WTC11 (cell line): ENCODE results near the gene TNNT2. TPM values are rescaled to one million over a fixed set of nuclear protein-coding genes. Genes with fewer than 3 reads are reported as not detected.

Source experiments
- ATAC-seq: fragments of 200-7000 bp; cut with Tn5 transposase; 2 replicates; pipeline ENCODE4 v1.10.0; 2021; ENCODE audit warnings: mild to moderate bottlenecking, moderate library complexity
- CTCF ChIA-PET: fragments of 300-600 bp; sonication (Branson Sonifier 250); formaldehyde crosslinking; loops from one replicate; lab custom pipeline; 2021; ENCODE audit warnings: antibody characterized with exemption; lab: Charles Lee
- POLR2A ChIA-PET: fragments of 350-600 bp; sonication (Branson Sonifier 250); formaldehyde crosslinking; loops from one replicate; lab custom pipeline; 2021; ENCODE audit warnings: antibody characterized with exemption; lab: Charles Lee
- DNase-seq: peaks from one replicate; pipeline ENCODE4 v3.0.0; 2021; ENCODE audit warnings: low spot score
- H3K27ac Mint-ChIP-seq: 2 replicates; pipeline ENCODE4 v1.8.0; 2021; ENCODE audit warnings: mixed read lengths
- H3K27me3 Mint-ChIP-seq: 2 replicates; pipeline ENCODE4 v1.8.0; 2021; ENCODE audit warnings: low read depth, mild to moderate bottlenecking, moderate library complexity, mixed read lengths
- H3K36me3 Mint-ChIP-seq: 2 replicates; pipeline ENCODE4 v1.8.0; 2021; ENCODE audit warnings: mixed read lengths
- H3K4me1 Mint-ChIP-seq: 2 replicates; pipeline ENCODE4 v1.8.0; 2022; ENCODE audit warnings: mixed read lengths
- H3K4me3 Mint-ChIP-seq: 2 replicates; pipeline ENCODE4 v1.8.0; 2021; ENCODE audit warnings: mild to moderate bottlenecking, moderate library complexity, mixed read lengths
- H3K9me3 Mint-ChIP-seq: 2 replicates; pipeline ENCODE4 v1.8.0; 2021; ENCODE audit warnings: mixed read lengths
- ATF1 ChIP-seq: sonication (generic); formaldehyde crosslinking; IDR thresholded peaks from 2 replicates; pipeline ENCODE4 v1.8.1; 2023; ENCODE audit warnings: mild to moderate bottlenecking, moderate library complexity, missing genetic modification reagents
- ATF2 ChIP-seq: sonication (generic); formaldehyde crosslinking; IDR thresholded peaks from 2 replicates; pipeline ENCODE4 v1.8.1; 2022; ENCODE audit warnings: low read depth, missing genetic modification reagents, borderline replicate concordance
- CTCF ChIP-seq: fragments of 200-600 bp; IDR thresholded peaks from 2 replicates; pipeline ENCODE4 v1.8.0; 2022; ENCODE audit warnings: antibody characterized with exemption
- E2F1 ChIP-seq: sonication (generic); formaldehyde crosslinking; IDR thresholded peaks from 2 replicates; pipeline ENCODE4 v1.8.0; 2022; ENCODE audit warnings: mild to moderate bottlenecking, missing genetic modification reagents
- E2F4 ChIP-seq: sonication (generic); formaldehyde crosslinking; IDR thresholded peaks from 2 replicates; pipeline ENCODE4 v1.8.1; 2022; ENCODE audit warnings: low read depth, mild to moderate bottlenecking, moderate library complexity, missing genetic modification reagents, borderline replicate concordance
- FOXJ3 ChIP-seq: sonication (generic); formaldehyde crosslinking; IDR thresholded peaks from 2 replicates; pipeline ENCODE4 v1.9.0; 2021; ENCODE audit warnings: missing genetic modification reagents, mild to moderate bottlenecking, borderline replicate concordance
- GRHL2 ChIP-seq: fragments of 250-450 bp; sonication (Bioruptor Pico); IDR thresholded peaks from 2 replicates; pipeline ENCODE4 v1.8.0; 2022; ENCODE audit warnings: mild to moderate bottlenecking, moderate library complexity; ENCODE audit not compliant: insufficient replicate concordance, severe bottlenecking
- HMGA2 ChIP-seq: fragments of 250-450 bp; sonication (Bioruptor Pico); IDR thresholded peaks from 2 replicates; pipeline ENCODE4 v1.4.0; 2021; ENCODE audit warnings: mild to moderate bottlenecking, moderate library complexity
- JUN ChIP-seq: sonication (generic); formaldehyde crosslinking; IDR thresholded peaks from 2 replicates; pipeline ENCODE4 v1.8.0; 2023; ENCODE audit warnings: mild to moderate bottlenecking, missing genetic modification reagents
- NFATC4 ChIP-seq: fragments of 250-450 bp; sonication (Bioruptor Pico); IDR thresholded peaks from 2 replicates; pipeline ENCODE4 v1.9.0; 2021; ENCODE audit warnings: mild to moderate bottlenecking
- NFE2L1 ChIP-seq: sonication (generic); formaldehyde crosslinking; IDR thresholded peaks from 2 replicates; pipeline ENCODE4 v1.8.1; 2023; ENCODE audit warnings: missing genetic modification reagents
- NR2C2 ChIP-seq: sonication (generic); formaldehyde crosslinking; IDR thresholded peaks from 2 replicates; pipeline ENCODE4 v1.8.0; 2022; ENCODE audit warnings: mild to moderate bottlenecking, missing genetic modification reagents
- PRRX2 ChIP-seq: fragments of 250-450 bp; sonication (Bioruptor Pico); IDR thresholded peaks from 2 replicates; pipeline ENCODE4 v1.8.0; 2021; ENCODE audit warnings: mild to moderate bottlenecking
- RELA ChIP-seq: sonication (generic); formaldehyde crosslinking; IDR thresholded peaks from 2 replicates; pipeline ENCODE4 v1.8.1; 2022; ENCODE audit warnings: missing genetic modification reagents, mild to moderate bottlenecking, borderline replicate concordance
- SMAD4 ChIP-seq: sonication (generic); formaldehyde crosslinking; IDR thresholded peaks from 2 replicates; pipeline ENCODE4 v1.8.0; 2022; ENCODE audit warnings: mild to moderate bottlenecking, missing genetic modification reagents
- TEAD4 ChIP-seq: sonication (generic); formaldehyde crosslinking; IDR thresholded peaks from 2 replicates; pipeline ENCODE4 v1.8.0; 2022; ENCODE audit warnings: mild to moderate bottlenecking, missing genetic modification reagents
- ZBTB21 ChIP-seq: sonication (generic); formaldehyde crosslinking; IDR thresholded peaks from 2 replicates; pipeline ENCODE4 v1.8.1; 2023; ENCODE audit warnings: mild to moderate bottlenecking, missing genetic modification reagents, borderline replicate concordance
- ZNF263 ChIP-seq: sonication (generic); formaldehyde crosslinking; IDR thresholded peaks from 2 replicates; pipeline ENCODE4 v1.8.1; 2022; ENCODE audit warnings: low read depth, mild to moderate bottlenecking, moderate library complexity, missing genetic modification reagents
- total RNA-seq: library from RNA; stranded (reverse); gene quantifications from 3 replicates; pipeline ENCODE4 v1.2.3, GENCODE V29; 2021
- TF ChIP-seq, protein P1 (sequence below): sonication (generic); formaldehyde crosslinking; IDR thresholded peaks from 2 replicates; pipeline ENCODE4 v1.8.1; 2022; ENCODE audit warnings: mild to moderate bottlenecking, moderate library complexity, missing genetic modification reagents
- TF ChIP-seq, protein P2 (sequence below): sonication (generic); formaldehyde crosslinking; IDR thresholded peaks from 2 replicates; pipeline ENCODE4 v1.8.0; 2022; ENCODE audit warnings: mild to moderate bottlenecking, missing genetic modification reagents
- TF ChIP-seq, protein P3 (sequence below): sonication (generic); formaldehyde crosslinking; IDR thresholded peaks from 2 replicates; pipeline ENCODE4 v1.8.0; 2022; ENCODE audit warnings: mild to moderate bottlenecking, missing genetic modification reagents

TNNT2 gene
- total RNA-seq, 1 experiment from 2014 or later, result 6.1 TPM

DNA sequence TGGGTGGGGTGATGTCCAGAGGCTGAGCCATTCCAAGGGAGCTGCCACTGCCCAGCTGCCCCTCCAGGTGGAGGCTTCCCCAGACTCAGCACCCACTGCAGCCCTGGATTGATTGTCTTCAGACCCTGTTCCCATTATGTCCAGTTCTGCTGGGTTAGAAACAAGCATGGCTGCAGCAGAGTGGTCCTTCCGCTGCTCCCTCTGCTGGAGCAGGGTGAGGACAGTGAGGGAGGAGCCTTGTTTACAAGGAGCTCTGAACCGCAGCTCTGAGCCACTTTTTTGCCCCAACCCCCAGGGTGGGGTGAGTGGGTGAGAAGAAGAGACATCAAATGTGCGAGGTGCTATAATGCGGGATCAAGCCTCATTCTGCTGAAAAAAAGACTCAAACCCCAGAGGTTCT lies 2.3 kb downstream of the TNNT2 start:
- peaks cover 58% of the 10 kb centered on the region for H3K4me1 Mint-ChIP-seq
- no peak; the same call in 1 of the 2 replicates for ATAC-seq
- DNase-seq, result no peak
- ChIA-PET CTCF (interaction anchor here (0.6 to 5.6 kb wide), 25 partner anchors 8 to 256 kb away, joined by 3 to 82 read pairs (median 10); partner anchors contain the start of gene PKP1), POLR2A (interaction anchor here (1.4 kb wide), 1 partner anchor 115 kb away, joined by 5 read pairs; no protein-coding TSS in a partner anchor)
- TF ChIP-seq ZNF263 (CRISPR knock-in tag), result peak; percentile 79; the same call in 1 of the 2 replicates
- TF ChIP-seq, protein P1, sequence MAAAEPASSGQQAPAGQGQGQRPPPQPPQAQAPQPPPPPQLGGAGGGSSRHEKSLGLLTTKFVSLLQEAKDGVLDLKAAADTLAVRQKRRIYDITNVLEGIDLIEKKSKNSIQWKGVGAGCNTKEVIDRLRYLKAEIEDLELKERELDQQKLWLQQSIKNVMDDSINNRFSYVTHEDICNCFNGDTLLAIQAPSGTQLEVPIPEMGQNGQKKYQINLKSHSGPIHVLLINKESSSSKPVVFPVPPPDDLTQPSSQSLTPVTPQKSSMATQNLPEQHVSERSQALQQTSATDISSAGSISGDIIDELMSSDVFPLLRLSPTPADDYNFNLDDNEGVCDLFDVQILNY (CRISPR knock-in tag), result no peak
- TF ChIP-seq TEAD4 (CRISPR knock-in tag), result no peak
- H3K4me3 Mint-ChIP-seq, result no peak overlapping the region
- H3K9me3 Mint-ChIP-seq, result no peaks in the 10 kb centered on the region
- H3K36me3 Mint-ChIP-seq, result no peaks in the 10 kb centered on the region
- peak overlapping the region; percentile 88 for H3K27ac Mint-ChIP-seq
- H3K27me3 Mint-ChIP-seq, result peaks cover 7% of the 10 kb centered on the region; the same call in 1 of the 2 replicates

DNA sequence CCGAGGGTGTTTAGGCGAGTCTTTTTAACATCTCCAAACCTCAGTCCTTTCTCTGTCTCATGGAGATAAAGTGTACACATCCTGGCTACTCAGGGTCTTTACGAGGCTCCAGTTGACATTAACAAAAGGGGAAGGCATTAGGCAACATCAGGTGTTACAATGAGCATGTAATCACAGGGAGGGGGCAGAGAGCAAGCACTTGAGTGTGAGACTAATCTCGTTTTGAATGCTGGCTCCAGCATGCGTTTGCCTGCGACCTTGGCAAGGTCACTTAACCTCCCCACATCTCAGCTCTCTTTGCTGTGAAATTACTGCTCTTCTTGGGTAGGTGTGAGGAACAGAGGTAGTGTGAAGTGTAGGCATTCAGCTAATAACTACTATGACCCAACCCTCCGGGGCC lies 3.1 kb downstream of the TNNT2 start:
- H3K9me3 Mint-ChIP-seq, result no peaks in the 10 kb centered on the region
- no peaks in the 10 kb centered on the region for H3K36me3 Mint-ChIP-seq
- H3K27me3 Mint-ChIP-seq, result peaks cover 7% of the 10 kb centered on the region; the same call in 1 of the 2 replicates
- no peak for ATAC-seq
- H3K27ac Mint-ChIP-seq, result peak overlapping the region; percentile 78
- ChIA-PET POLR2A (no interaction called here), CTCF (interaction anchor here (0.6 to 5.6 kb wide), 10 partner anchors 13 to 255 kb away, joined by 4 to 82 read pairs (median 15); no protein-coding TSS in a partner anchor)
- no peak overlapping the region for H3K4me3 Mint-ChIP-seq
- peaks cover 58% of the 10 kb centered on the region for H3K4me1 Mint-ChIP-seq
- no peak for DNase-seq
- no peak for TF ChIP-seq NFATC4 (CRISPR knock-in tag)
- TF ChIP-seq NR2C2 (CRISPR knock-in tag), result no peak
- no peak for TF ChIP-seq ATF2
- no peak for TF ChIP-seq ATF1
- no peak for TF ChIP-seq FOXJ3 (CRISPR knock-in tag)
- no peak for TF ChIP-seq SMAD4
- no peak for TF ChIP-seq HMGA2 (CRISPR knock-in tag)
- TF ChIP-seq RELA, result no peak
- TF ChIP-seq, protein P2, sequence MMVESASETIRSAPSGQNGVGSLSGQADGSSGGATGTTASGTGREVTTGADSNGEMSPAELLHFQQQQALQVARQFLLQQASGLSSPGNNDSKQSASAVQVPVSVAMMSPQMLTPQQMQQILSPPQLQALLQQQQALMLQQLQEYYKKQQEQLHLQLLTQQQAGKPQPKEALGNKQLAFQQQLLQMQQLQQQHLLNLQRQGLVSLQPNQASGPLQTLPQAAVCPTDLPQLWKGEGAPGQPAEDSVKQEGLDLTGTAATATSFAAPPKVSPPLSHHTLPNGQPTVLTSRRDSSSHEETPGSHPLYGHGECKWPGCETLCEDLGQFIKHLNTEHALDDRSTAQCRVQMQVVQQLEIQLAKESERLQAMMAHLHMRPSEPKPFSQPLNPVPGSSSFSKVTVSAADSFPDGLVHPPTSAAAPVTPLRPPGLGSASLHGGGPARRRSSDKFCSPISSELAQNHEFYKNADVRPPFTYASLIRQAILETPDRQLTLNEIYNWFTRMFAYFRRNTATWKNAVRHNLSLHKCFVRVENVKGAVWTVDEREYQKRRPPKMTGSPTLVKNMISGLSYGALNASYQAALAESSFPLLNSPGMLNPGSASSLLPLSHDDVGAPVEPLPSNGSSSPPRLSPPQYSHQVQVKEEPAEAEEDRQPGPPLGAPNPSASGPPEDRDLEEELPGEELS, result no peak
- no peak for TF ChIP-seq GRHL2 (CRISPR knock-in tag)
- TF ChIP-seq, protein P3, sequence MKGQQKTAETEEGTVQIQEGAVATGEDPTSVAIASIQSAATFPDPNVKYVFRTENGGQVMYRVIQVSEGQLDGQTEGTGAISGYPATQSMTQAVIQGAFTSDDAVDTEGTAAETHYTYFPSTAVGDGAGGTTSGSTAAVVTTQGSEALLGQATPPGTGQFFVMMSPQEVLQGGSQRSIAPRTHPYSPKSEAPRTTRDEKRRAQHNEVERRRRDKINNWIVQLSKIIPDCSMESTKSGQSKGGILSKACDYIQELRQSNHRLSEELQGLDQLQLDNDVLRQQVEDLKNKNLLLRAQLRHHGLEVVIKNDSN (CRISPR knock-in tag), result no peak
- TF ChIP-seq PRRX2, result no peak
- TF ChIP-seq E2F1, result no peak
- TF ChIP-seq CTCF, result no peak
- TF ChIP-seq E2F4 (CRISPR knock-in tag), result no peak
- no peak for TF ChIP-seq NFE2L1 (CRISPR knock-in tag)
- TF ChIP-seq ZBTB21, result no peak
- TF ChIP-seq JUN (CRISPR knock-in tag), result no peak
